Subcutaneous adipose tissue (tissue), 4 donors: ENCODE measurements around the gene ADGRA3. TPM values are rescaled to one million over a fixed set of nuclear protein-coding genes. Genes with fewer than 3 reads are reported as not detected.

Experiments
- CTCF ChIP-seq: fragments of 450-650 bp; IDR thresholded peaks from one replicate; pipeline ENCODE4 v1.5.1; 2016; ENCODE audit warnings: low read depth, mild to moderate bottlenecking, control low read depth, antibody characterized with exemption, moderate library complexity
- total RNA-seq, 4 donors: library from RNA; depleted of rRNA; stranded (reverse); fragments of >200 nt; gene quantifications; one replicate each; pipeline ENCODE4 v1.1.0, GENCODE V29; 2016

ADGRA3 gene
- total RNA-seq, 4 donors from 2014 or later: 19.2 to 36.3 (median 29.1) TPM

GRCh38 chr4:22471419-22471818, 44.4 kb downstream of the ADGRA3 start:
- no peak for TF ChIP-seq CTCF

GRCh38 chr4:22466581-22466980, 49.3 kb downstream of the ADGRA3 start:
- no peak for TF ChIP-seq CTCF

- TF ChIP-seq CTCF: no peak
These were observed 49.9 kb downstream of the ADGRA3 start for GRCh38 chr4:22465996-22466395.

GRCh38 chr4:22465349-22465748, 50.5 kb downstream of the ADGRA3 start:
- no peak for TF ChIP-seq CTCF

- no peak for TF ChIP-seq CTCF
These were observed 52.7 kb downstream of the ADGRA3 start for GRCh38 chr4:22463179-22463578.

- no peak for TF ChIP-seq CTCF
These were observed 53.2 kb downstream of the ADGRA3 start for GRCh38 chr4:22462688-22463087.

GRCh38 chr4:22460266-22460665, 55.6 kb downstream of the ADGRA3 start:
- TF ChIP-seq CTCF: no peak
